ENCODE data around the gene TDRKH.
"Not testable (repeated sequence)": the region's sequence is repeated elsewhere in the genome, so short reads cannot be mapped to it uniquely, and the experiment has no call there.

Gene TDRKH

GRCh38 chr1:151803915-151804314 lies 13.6 kb upstream of the TDRKH start:
- DNase-seq (ENCODE audit: insufficient read length, low spot score) (no peak), FAIRE-seq (no peak)

GRCh38 chr1:151803164-151803563 lies 12.9 kb upstream of the TDRKH start:
- FAIRE-seq = no peak
- DNase-seq (ENCODE audit: insufficient read length, low spot score) = no peak

- FAIRE-seq (no peak), DNase-seq (ENCODE audit: insufficient read length, low spot score) (no peak)
Observed at GRCh38 chr1:151802372-151802771, 12.1 kb upstream of the TDRKH start.

GRCh38 chr1:151801846-151802245 lies 11.5 kb upstream of the TDRKH start:
- DNase-seq (ENCODE audit: insufficient read length, low spot score) (no peak), FAIRE-seq (no peak)

GRCh38 chr1:151801310-151801820 lies 11.1 kb upstream of the TDRKH start:
- FAIRE-seq = no peak

GRCh38 chr1:151800830-151801229 lies 10.5 kb upstream of the TDRKH start:
- DNase-seq (ENCODE audit: insufficient read length, low spot score) = no peak
- no peak for FAIRE-seq

More at GRCh38 chr1:151801310-151801820, 11.1 kb upstream of the TDRKH start:
- DNase-seq (ENCODE audit: insufficient read length, low spot score) = no peak

- FAIRE-seq (no peak), DNase-seq (ENCODE audit: insufficient read length, low spot score) (no peak)
Observed at GRCh38 chr1:151799179-151800022, 9.1 kb upstream of the TDRKH start.

GRCh38 chr1:151798571-151798970 lies 8.3 kb upstream of the TDRKH start:
- no peak for DNase-seq (ENCODE audit: insufficient read length, low spot score)
- FAIRE-seq = no peak

GRCh38 chr1:151790940-151791651 lies 796 bp upstream of the TDRKH start:
- FAIRE-seq (no peak), DNase-seq (ENCODE audit: insufficient read length, low spot score) (peak; percentile 34)

GRCh38 chr1:151787689-151788088 lies 2.6 kb downstream of the TDRKH start:
- FAIRE-seq (no peak), DNase-seq (ENCODE audit: insufficient read length, low spot score) (no peak)

- FAIRE-seq = no peak
- DNase-seq (ENCODE audit: insufficient read length, low spot score) = no peak
Observed at GRCh38 chr1:151783796-151784195, 6.5 kb downstream of the TDRKH start.

- no peak for FAIRE-seq
- no peak for DNase-seq (ENCODE audit: insufficient read length, low spot score)
Observed at GRCh38 chr1:151782741-151783140, 7.6 kb downstream of the TDRKH start.

GRCh38 chr1:151782026-151782425 lies 8.3 kb downstream of the TDRKH start:
- DNase-seq (ENCODE audit: insufficient read length, low spot score); FAIRE-seq: not testable (repeated sequence)

GRCh38 chr1:151780736-151781135 lies 9.6 kb downstream of the TDRKH start:
- not testable (repeated sequence) for FAIRE-seq; DNase-seq (ENCODE audit: insufficient read length, low spot score)

- FAIRE-seq = no peak
- no peak for DNase-seq (ENCODE audit: insufficient read length, low spot score)
Observed at GRCh38 chr1:151779852-151780251, 10.4 kb downstream of the TDRKH start.

- no peak for DNase-seq (ENCODE audit: insufficient read length, low spot score)
- FAIRE-seq = no peak
Observed at GRCh38 chr1:151777317-151777716, 13.0 kb downstream of the TDRKH start.

GRCh38 chr1:151776665-151777062 lies 13.6 kb downstream of the TDRKH start:
- FAIRE-seq = no peak
- no peak for DNase-seq (ENCODE audit: insufficient read length, low spot score)

GRCh38 chr1:151775894-151776664 lies 14.2 kb downstream of the TDRKH start:
- FAIRE-seq (no peak), DNase-seq (ENCODE audit: insufficient read length, low spot score) (no peak)

- no peak for FAIRE-seq
Observed at GRCh38 chr1:151774256-151774922, 15.9 kb downstream of the TDRKH start.

GRCh38 chr1:151773702-151774101 lies 16.6 kb downstream of the TDRKH start:
- no peak for DNase-seq (ENCODE audit: insufficient read length, low spot score)
- no peak for FAIRE-seq

More at GRCh38 chr1:151774256-151774922, 15.9 kb downstream of the TDRKH start:
- no peak for DNase-seq (ENCODE audit: insufficient read length, low spot score)
